Thyroid gland (tissue), 4 donors: ENCODE measurements around the gene C7orf57.

ENCODE experiments used
- CTCF ChIP-seq, 6 experiments: fragments of 200-600 bp in 3 of 6; fragments of 450-650 bp in 3 of 6; sonication (generic) in 3 of 6; IDR thresholded peaks; one replicate each; pipeline ENCODE4 v1.5.1; 2016 to 2019; ENCODE audit warnings: antibody characterized with exemption in 6 of 6, mild to moderate bottlenecking in 2 of 6, inconsistent platforms in 1 of 6, moderate library complexity in 1 of 6
- POLR2A ChIP-seq, 2 donors: fragments of 450-650 bp; IDR thresholded peaks; one replicate each; pipeline ENCODE4 v1.6.1; 2017; ENCODE audit warnings: antibody characterized with exemption in 2 of 2, mild to moderate bottlenecking in 2 of 2, moderate library complexity in 1 of 2

- TF ChIP-seq POLR2A (IDR thresholded peaks at IDR 0.05) = no peak
- no peak for TF ChIP-seq CTCF (IDR thresholded peaks at IDR 0.05)
Measured at GRCh38 chr7:48033922-48034321, 1.4 kb upstream of the C7orf57 start.
